SH-SY5Y (cell line): ENCODE data around the gene TCF12.

Source experiments
- GATA2 ChIP-seq: IDR thresholded peaks from 2 replicates; pipeline ENCODE4 v1.6.1; 2011; ENCODE audit warnings: mild to moderate bottlenecking, low read depth, low read length
- GATA3 ChIP-seq: IDR thresholded peaks from 2 replicates; pipeline ENCODE4 v1.6.1; 2011; ENCODE audit warnings: low read depth, mild to moderate bottlenecking, low read length, moderate library complexity

DNA sequence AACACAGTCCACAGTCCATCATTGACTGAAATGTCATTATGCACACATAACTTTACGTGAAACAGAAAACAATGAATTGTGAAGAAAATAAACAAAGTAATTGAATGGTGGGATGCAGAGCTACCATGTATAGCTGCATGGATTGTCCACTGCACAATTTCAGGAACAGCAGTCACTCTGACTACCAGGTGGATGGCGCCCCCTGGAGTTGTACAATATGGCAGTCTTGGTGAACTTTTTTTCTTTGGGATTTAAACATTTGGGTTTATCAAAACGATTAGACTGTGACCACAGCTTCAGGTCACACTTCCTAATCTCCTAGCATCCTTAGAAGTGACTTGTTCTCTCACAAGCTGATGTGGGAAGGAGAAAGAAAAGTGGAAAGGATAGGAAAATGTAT lies 48.9 kb upstream of the TCF12 start:
- no peak for TF ChIP-seq GATA3
- no peak for TF ChIP-seq GATA2
